HCT116 (cell line): ENCODE measurements around the gene SUPT3H. TPM values are rescaled to one million over a fixed set of nuclear protein-coding genes. Genes with fewer than 3 reads are reported as not detected.

ENCODE experiments used
- ATAC-seq: fragments of 200-7000 bp; cut with Tn5 transposase; 2 replicates; pipeline ENCODE4 v1.9.1; 2020; ENCODE audit warnings: mild to moderate bottlenecking, moderate library complexity
- BruUV-seq: library from RNA; stranded (reverse); fragments of 400-500 nt; replicated peaks from 2 replicates; lab custom pipeline; 2021; lab: Mats Ljungman, UMichigan
- CTCF ChIA-PET: fragments of 300-600 bp; sonication (Branson Sonifier 250); formaldehyde crosslinking; loops from one replicate; lab custom pipeline; 2021; ENCODE audit warnings: antibody characterized with exemption; lab: Charles Lee
- POLR2A ChIA-PET: fragments of 300-600, 350-600 bp; sonication (Branson Sonifier 250); formaldehyde crosslinking; loops from one replicate; lab custom pipeline; 2021; ENCODE audit warnings: antibody characterized with exemption; lab: Charles Lee
- RAD21 ChIA-PET, 2 experiments: fragments of 300-600 bp; sonication (Branson Sonifier 250); formaldehyde crosslinking; loops; one replicate each; lab custom pipeline; 2023; ENCODE audit warnings: low total read pairs in 2 of 2; ENCODE audit not compliant: uncharacterized antibody in 2 of 2, unreplicated experiment in 2 of 2, low non-redundant PET in 1 of 2; lab: Charles Lee
- DNase-seq: peaks from one replicate; pipeline ENCODE4 v3.0.0-alpha.2; 2010; ENCODE audit warnings: low read depth, low spot score
- H2AFZ ChIP-seq: fragments of 200-600 bp; shearing (Covaris generic), sonication (generic); 2 replicates; pipeline ENCODE4 v1.6.1; 2017; ENCODE audit warnings: low read depth, mixed run types, mixed read lengths, antibody characterized with exemption, low read length; ENCODE audit not compliant: poor library complexity, severe bottlenecking
- H3K27ac ChIP-seq: 2 replicates; pipeline ENCODE4 v1.5.1; 2012; ENCODE audit warnings: low read depth, low read length
- H3K27me3 ChIP-seq: fragments of 200-600 bp; sonication (generic); 2 replicates; pipeline ENCODE4 v1.6.1; 2016; ENCODE audit warnings: mixed run types, low read length, mixed read lengths; ENCODE audit not compliant: insufficient read depth
- H3K36me3 ChIP-seq, 2 experiments: fragments of 200-500 bp in 1 of 2; fragments of 200-600 bp in 1 of 2; sonication (Bioruptor generic) in 1 of 2; sonication (generic) in 1 of 2; 2 replicates each; pipeline versions ENCODE4 v1.5.1 to v1.6.1; 2014 to 2016; ENCODE audit warnings: low read length in 2 of 2, inconsistent platforms in 1 of 2, mixed read lengths in 1 of 2, mixed run types in 1 of 2; ENCODE audit not compliant: insufficient read depth in 2 of 2, control insufficient read depth in 1 of 2
- H3K4me1 ChIP-seq, 2 experiments: fragments of 200-600 bp in 1 of 2; sonication (generic) in 1 of 2; 2 replicates each; pipeline versions ENCODE4 v1.5.1 to v1.6.1; 2012 to 2017; ENCODE audit warnings: low read length in 2 of 2, inconsistent platforms in 1 of 2, mild to moderate bottlenecking in 1 of 2, mixed read lengths in 1 of 2, mixed run types in 1 of 2, moderate library complexity in 1 of 2; ENCODE audit not compliant: insufficient read depth in 2 of 2, control insufficient read depth in 1 of 2
- H3K4me2 ChIP-seq: fragments of 200-600 bp; sonication (generic); 2 replicates; pipeline ENCODE4 v1.6.1; 2017; ENCODE audit warnings: mixed run types, low read length, mixed read lengths
- H3K4me3 ChIP-seq, 2 experiments: fragments of 200-600 bp in 1 of 2; sonication (generic) in 1 of 2; replicated peaks in 1 of 2; 2 replicates each; pipeline ENCODE4 v1.5.1; 2011 to 2016; ENCODE audit warnings: low read length in 2 of 2, control low read depth in 1 of 2, low read depth in 1 of 2, mild to moderate bottlenecking in 1 of 2, mixed read lengths in 1 of 2, mixed run types in 1 of 2
- H3K79me2 ChIP-seq: fragments of 200-600 bp; sonication (generic); 2 replicates; pipeline ENCODE4 v1.6.1; 2017; ENCODE audit warnings: mild to moderate bottlenecking, mixed run types, low read length, moderate library complexity, mixed read lengths; ENCODE audit not compliant: insufficient read depth
- H3K9ac ChIP-seq: fragments of 200-600 bp; sonication (generic); 2 replicates; pipeline ENCODE4 v1.6.1; 2016; ENCODE audit warnings: low read length, mixed read lengths
- H3K9me2 ChIP-seq: fragments of 200-600 bp; sonication (generic), shearing (Covaris generic); 2 replicates; pipeline ENCODE4 v1.6.1; 2017; ENCODE audit warnings: mixed run types, mild to moderate bottlenecking, moderate library complexity; ENCODE audit not compliant: insufficient read depth
- H3K9me3 ChIP-seq, 2 experiments: fragments of 200-500 bp in 1 of 2; fragments of 200-600 bp in 1 of 2; sonication (Bioruptor generic) in 1 of 2; sonication (generic) in 1 of 2; 2 replicates each; pipeline ENCODE4 v1.6.1; 2014 to 2017; ENCODE audit warnings: low read length in 2 of 2, mixed read lengths in 2 of 2, inconsistent platforms in 1 of 2, low read depth in 1 of 2, mild to moderate bottlenecking in 1 of 2, mixed run types in 1 of 2, moderate library complexity in 1 of 2; ENCODE audit not compliant: control insufficient read depth in 1 of 2, insufficient read depth in 1 of 2
- H4K20me1 ChIP-seq: fragments of 200-600 bp; sonication (generic), shearing (Covaris generic); 2 replicates; pipeline ENCODE4 v1.6.1; 2017; ENCODE audit warnings: mixed run types, mild to moderate bottlenecking, moderate library complexity; ENCODE audit not compliant: insufficient read depth
- ATF3 ChIP-seq: IDR thresholded peaks from 2 replicates; pipeline ENCODE4 v1.6.1; 2012
- CBX3 ChIP-seq: IDR thresholded peaks from 2 replicates; pipeline ENCODE4 v1.6.1; 2012; ENCODE audit warnings: low read depth
- CEBPB ChIP-seq: IDR thresholded peaks from 2 replicates; pipeline ENCODE4 v1.6.1; 2012; ENCODE audit warnings: low read depth
- CTCF ChIP-seq, 3 experiments: fragments of 200-600 bp in 1 of 3; sonication (generic) in 1 of 3; IDR thresholded peaks in 2 of 3; conservative IDR thresholded peaks in 1 of 3; 2 replicates each; pipeline ENCODE4 v1.5.1; 2012 to 2017; ENCODE audit warnings: low read depth in 2 of 3, low read length in 2 of 3, antibody characterized with exemption in 1 of 3, borderline replicate concordance in 1 of 3, control low read depth in 1 of 3, mild to moderate bottlenecking in 1 of 3, mixed read lengths in 1 of 3, mixed run types in 1 of 3, moderate library complexity in 1 of 3; ENCODE audit not compliant: insufficient read depth in 1 of 3
- EGR1 ChIP-seq: IDR thresholded peaks from 2 replicates; pipeline ENCODE4 v1.6.1; 2012; ENCODE audit warnings: low read depth
- ELF1 ChIP-seq: IDR thresholded peaks from 2 replicates; pipeline ENCODE4 v1.6.1; 2012; ENCODE audit warnings: low read depth, borderline replicate concordance
- EZH2phosphoT487 ChIP-seq: fragments of 200-600 bp; IDR thresholded peaks from 2 replicates; pipeline ENCODE4 v1.6.1; 2018; ENCODE audit warnings: antibody characterized with exemption, borderline replicate concordance
- POLR2A ChIP-seq: IDR thresholded peaks from 2 replicates; pipeline ENCODE4 v1.7.0; 2011; ENCODE audit warnings: borderline replicate concordance; ENCODE audit not compliant: insufficient read depth, insufficient read length; ENCODE audit errors: extremely low read depth
- POLR2AphosphoS5 ChIP-seq: IDR thresholded peaks from 2 replicates; pipeline ENCODE4 v1.6.1; 2011; ENCODE audit warnings: mild to moderate bottlenecking, low read depth, low read length, moderate library complexity
- RAD21 ChIP-seq: IDR thresholded peaks from 2 replicates; pipeline ENCODE4 v1.6.1; 2012; ENCODE audit warnings: low read depth, mild to moderate bottlenecking
- REST ChIP-seq: IDR thresholded peaks from 2 replicates; pipeline ENCODE4 v1.6.1; 2012; ENCODE audit warnings: low read depth
- SIN3A ChIP-seq: IDR thresholded peaks from 2 replicates; pipeline ENCODE4 v1.6.1; 2012; ENCODE audit warnings: low read depth
- TCF7L2 ChIP-seq: IDR thresholded peaks from 2 replicates; pipeline ENCODE4 v1.7.0; 2011; ENCODE audit warnings: borderline replicate concordance, inconsistent platforms; ENCODE audit not compliant: insufficient read depth, insufficient read length; ENCODE audit errors: extremely low read depth
- ZBTB33 ChIP-seq: IDR thresholded peaks from 2 replicates; pipeline ENCODE4 v1.6.1; 2011; ENCODE audit warnings: mild to moderate bottlenecking, low read length, moderate library complexity; ENCODE audit not compliant: insufficient replicate concordance; ENCODE audit errors: extremely low read depth
- ZFX ChIP-seq: fragments of 450-650 bp; IDR thresholded peaks from 2 replicates; pipeline ENCODE4 v1.6.1; 2017
- intact Hi-C: fragments of 100-400 bp; cut with micrococcal nuclease; formaldehyde crosslinking; loops from 2 replicates; pipeline ENCODE4 v1.10.0; 2022
- total RNA-seq: library from RNA; stranded (reverse); gene quantifications from one replicate; pipeline ENCODE4 v1.2.1, GENCODE V29; 2021; ENCODE audit not compliant: unreplicated experiment

Gene SUPT3H
- total RNA-seq, 1 experiment from 2014 or later = 7.4 TPM

- Histone ChIP-seq H3K27ac (no peak overlapping the region), H2AFZ (no peak overlapping the region), H4K20me1 (no peaks in the 10 kb centered on the region), H3K4me3 (no peak overlapping the region), H3K4me2 (no peak overlapping the region), H3K36me3 (no peaks in the 10 kb centered on the region), H3K9me3 (0 out of 4 replicates have a peak, but pooled peaks cover 0 to 2% of the 10 kb centered on the region in 2 experiments), H3K9ac (no peak overlapping the region), H3K4me1 (no peaks in the 10 kb centered on the region), H3K79me2 (no peaks in the 10 kb centered on the region), H3K27me3 (no peaks in the 10 kb centered on the region), H3K9me2 (no peaks in the 10 kb centered on the region)
- no peak for TF ChIP-seq EZH2phosphoT487
- no peak for TF ChIP-seq ATF3
- no peak for TF ChIP-seq EGR1
- no peak for TF ChIP-seq CBX3
- TF ChIP-seq RAD21 = no peak
- TF ChIP-seq ELF1 = no peak
- no peak for TF ChIP-seq SIN3A
- no peak for TF ChIP-seq CEBPB
- TF ChIP-seq ZFX = no peak
- TF ChIP-seq CTCF (IDR thresholded peaks at IDR 0.05 in 2 of 3, conservative IDR thresholded peaks at IDR 0.05 in 1 of 3; ENCODE audit: borderline replicate concordance in 1 of 3, insufficient read depth in 1 of 3, low read depth in 2 of 3, low read length in 2 of 3) = no peak
- no peak for TF ChIP-seq ZBTB33
- no peak for TF ChIP-seq TCF7L2
- no peak for TF ChIP-seq POLR2AphosphoS5
- no peak for TF ChIP-seq REST
- no peak for TF ChIP-seq POLR2A
- ATAC-seq (no peak), DNase-seq (no peak)
- BruUV-seq = no TSS peak
- ChIA-PET RAD21 (no interaction called here), CTCF (no interaction called here), POLR2A (no interaction called here)
- intact Hi-C loops = no loop called here
Measured at GRCh38 chr6:44955145-44955544, 422.6 kb downstream of the SUPT3H start.
